Smooth muscle cell (in vitro differentiated cells): ENCODE data around the gene ATP1B1. TPM values are rescaled to one million over a fixed set of nuclear protein-coding genes. Genes with fewer than 3 reads are reported as not detected.

Source experiments
- DNase-seq: peaks from one replicate; lab custom pipeline; 2025; ENCODE audit not compliant: unreplicated experiment; lab: John Stamatoyannopoulos, UW
- H2AFZ ChIP-seq: fragments of 200-600 bp; sonication (generic); 2 replicates; pipeline ENCODE4 v1.6.0; 2016; ENCODE audit warnings: antibody characterized with exemption, low read depth, mild to moderate bottlenecking
- H3F3A ChIP-seq: fragments of 200-600 bp; sonication (generic); 2 replicates; pipeline ENCODE4 v1.6.0; 2017; ENCODE audit warnings: antibody characterized with exemption, low read depth
- H3K27ac ChIP-seq: fragments of 200-600 bp; sonication (generic); 2 replicates; pipeline ENCODE4 v1.5.1; 2016; ENCODE audit warnings: low read depth, mild to moderate bottlenecking
- H3K27me3 ChIP-seq: fragments of 200-600 bp; sonication (generic); 2 replicates; pipeline ENCODE4 v1.6.1; 2016; ENCODE audit warnings: low read depth, mild to moderate bottlenecking
- H3K36me3 ChIP-seq: fragments of 200-600 bp; sonication (generic); 2 replicates; pipeline ENCODE4 v1.5.1; 2016; ENCODE audit warnings: low read depth
- H3K4me1 ChIP-seq: fragments of 200-600 bp; sonication (generic); 2 replicates; pipeline ENCODE4 v1.5.1; 2016; ENCODE audit warnings: low read depth
- H3K4me2 ChIP-seq: fragments of 200-600 bp; sonication (generic); 2 replicates; pipeline ENCODE4 v1.6.0; 2016; ENCODE audit warnings: mild to moderate bottlenecking
- H3K4me3 ChIP-seq: fragments of 200-600 bp; sonication (generic); 2 replicates; pipeline ENCODE4 v1.5.1; 2016; ENCODE audit warnings: mild to moderate bottlenecking
- H3K79me2 ChIP-seq: fragments of 200-600 bp; sonication (generic); 2 replicates; pipeline ENCODE4 v1.6.0; 2016; ENCODE audit warnings: low read depth, mild to moderate bottlenecking
- H3K9ac ChIP-seq: fragments of 200-600 bp; sonication (generic); 2 replicates; pipeline ENCODE4 v1.6.0; 2016; ENCODE audit warnings: low read depth
- H3K9me3 ChIP-seq: fragments of 200-600 bp; sonication (generic); replicated peaks from 2 replicates; pipeline ENCODE4 v1.5.1; 2016; ENCODE audit warnings: low read depth
- H4K20me1 ChIP-seq: fragments of 200-600 bp; sonication (generic); 2 replicates; pipeline ENCODE4 v1.6.0; 2016; ENCODE audit warnings: low read depth
- WGBS: methylation state at CpG from one replicate; pipeline ENCODE4 v1.1.7; 2016; ENCODE audit warnings: low lambda C conversion rate; 5-methylcytosine and 5-hydroxymethylcytosine counted together
- polyA plus RNA-seq: library from polyadenylated mRNA; unstranded; fragments of >200 nt; fragmentation: Nextera tagmentation; extraction: Ambion mirVana; gene quantifications from 2 replicates; pipeline ENCODE4 v1.2.1, GENCODE V29; 2016
- total RNA-seq: library from RNA; depleted of rRNA; stranded (reverse); fragments of >200 nt; gene quantifications from 2 replicates; pipeline ENCODE4 v1.2.3, GENCODE V29; 2014
- TF ChIP-seq, protein P1 (sequence below): fragments of 200-600 bp; sonication (generic); IDR thresholded peaks from 2 replicates; pipeline ENCODE4 v1.5.1; 2017; ENCODE audit warnings: borderline replicate concordance, mild to moderate bottlenecking, antibody characterized with exemption; ENCODE audit not compliant: insufficient read depth, poor library complexity, severe bottlenecking

ATP1B1 gene
- total and polyA plus RNA-seq, 2 experiments from 2014 or later = 144 to 347 TPM

DNA sequence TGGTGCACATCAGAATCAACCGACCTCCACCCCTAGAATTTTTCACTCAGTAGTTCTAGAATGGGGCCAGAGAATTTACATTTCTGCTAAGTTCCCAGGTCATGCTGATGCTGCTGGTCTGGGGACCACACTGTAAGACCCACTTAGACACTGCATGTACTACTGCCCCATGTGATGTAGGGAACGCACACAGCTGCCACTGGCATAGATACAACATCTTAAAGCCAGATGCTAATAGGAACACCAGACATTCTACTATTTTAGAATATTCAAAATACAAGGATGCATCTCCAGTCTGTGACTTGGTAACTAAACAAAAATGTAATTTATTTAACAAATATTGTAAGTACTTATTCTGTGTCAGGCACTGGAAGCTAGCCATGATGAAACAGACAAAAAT lies 14.1 kb upstream of the ATP1B1 start:
- TF ChIP-seq, protein P1, sequence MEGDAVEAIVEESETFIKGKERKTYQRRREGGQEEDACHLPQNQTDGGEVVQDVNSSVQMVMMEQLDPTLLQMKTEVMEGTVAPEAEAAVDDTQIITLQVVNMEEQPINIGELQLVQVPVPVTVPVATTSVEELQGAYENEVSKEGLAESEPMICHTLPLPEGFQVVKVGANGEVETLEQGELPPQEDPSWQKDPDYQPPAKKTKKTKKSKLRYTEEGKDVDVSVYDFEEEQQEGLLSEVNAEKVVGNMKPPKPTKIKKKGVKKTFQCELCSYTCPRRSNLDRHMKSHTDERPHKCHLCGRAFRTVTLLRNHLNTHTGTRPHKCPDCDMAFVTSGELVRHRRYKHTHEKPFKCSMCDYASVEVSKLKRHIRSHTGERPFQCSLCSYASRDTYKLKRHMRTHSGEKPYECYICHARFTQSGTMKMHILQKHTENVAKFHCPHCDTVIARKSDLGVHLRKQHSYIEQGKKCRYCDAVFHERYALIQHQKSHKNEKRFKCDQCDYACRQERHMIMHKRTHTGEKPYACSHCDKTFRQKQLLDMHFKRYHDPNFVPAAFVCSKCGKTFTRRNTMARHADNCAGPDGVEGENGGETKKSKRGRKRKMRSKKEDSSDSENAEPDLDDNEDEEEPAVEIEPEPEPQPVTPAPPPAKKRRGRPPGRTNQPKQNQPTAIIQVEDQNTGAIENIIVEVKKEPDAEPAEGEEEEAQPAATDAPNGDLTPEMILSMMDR = no peak
- no peaks in the 10 kb centered on the region for H3F3A ChIP-seq
- no peak overlapping the region for H3K9ac ChIP-seq
- H2AFZ ChIP-seq = no peak overlapping the region
- no peak for DNase-seq
- H3K4me2 ChIP-seq = no peak overlapping the region
- H3K27ac ChIP-seq = no peak overlapping the region
- H3K36me3 ChIP-seq = no peaks in the 10 kb centered on the region
- no peaks in the 10 kb centered on the region for H3K4me1 ChIP-seq
- H4K20me1 ChIP-seq = no peaks in the 10 kb centered on the region
- no peaks in the 10 kb centered on the region for H3K27me3 ChIP-seq
- H3K79me2 ChIP-seq = no peaks in the 10 kb centered on the region
- WGBS = 94% methylated on average over 2 of the region's 2 CpGs
- H3K4me3 ChIP-seq = no peak overlapping the region
- no peaks in the 10 kb centered on the region for H3K9me3 ChIP-seq

DNA sequence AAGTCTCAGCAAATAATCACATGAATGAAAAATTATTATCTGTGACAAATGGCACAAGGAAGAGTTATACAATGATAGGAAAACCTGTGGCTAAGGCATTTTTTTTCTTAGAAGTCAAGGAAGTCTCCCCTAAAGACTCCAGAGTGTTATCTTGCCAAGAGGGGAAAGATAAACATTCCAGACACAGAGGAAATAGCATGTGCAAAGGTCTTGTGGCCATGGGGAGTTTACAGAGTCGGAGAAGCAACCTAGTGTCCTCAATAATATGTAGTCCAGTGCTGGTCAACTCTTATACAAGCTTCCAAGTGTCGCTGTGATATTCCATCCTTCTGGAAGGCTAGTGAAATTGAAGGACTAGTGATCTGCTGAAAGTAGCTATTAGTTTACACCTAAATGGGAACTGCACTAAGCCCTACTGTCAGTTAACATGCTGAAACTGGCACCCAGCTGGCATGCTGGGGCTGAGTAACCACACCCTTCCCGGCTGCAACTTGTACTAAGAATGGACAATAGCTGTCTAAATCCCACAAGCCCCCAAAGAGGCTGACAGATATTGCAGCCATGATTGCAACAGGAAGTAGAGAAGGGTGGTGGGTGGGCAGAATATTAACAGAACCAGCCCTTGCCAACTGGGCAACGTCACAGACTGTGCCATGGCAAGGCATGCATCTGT lies 11.5 kb upstream of the ATP1B1 start:
- TF ChIP-seq, protein P1 = no peak
- Histone ChIP-seq H3K27me3 (no peaks in the 10 kb centered on the region), H3K79me2 (no peaks in the 10 kb centered on the region), H3K4me1 (no peaks in the 10 kb centered on the region), H3K4me2 (no peak overlapping the region), H2AFZ (no peak overlapping the region), H3K9me3 (no peaks in the 10 kb centered on the region), H3K4me3 (no peak overlapping the region), H3K9ac (no peak overlapping the region), H3K27ac (no peak overlapping the region), H3F3A (no peaks in the 10 kb centered on the region), H3K36me3 (no peaks in the 10 kb centered on the region), H4K20me1 (no peaks in the 10 kb centered on the region)
- WGBS = 87% methylated on average over 4 of the region's 4 CpGs
- DNase-seq = no peak

DNA sequence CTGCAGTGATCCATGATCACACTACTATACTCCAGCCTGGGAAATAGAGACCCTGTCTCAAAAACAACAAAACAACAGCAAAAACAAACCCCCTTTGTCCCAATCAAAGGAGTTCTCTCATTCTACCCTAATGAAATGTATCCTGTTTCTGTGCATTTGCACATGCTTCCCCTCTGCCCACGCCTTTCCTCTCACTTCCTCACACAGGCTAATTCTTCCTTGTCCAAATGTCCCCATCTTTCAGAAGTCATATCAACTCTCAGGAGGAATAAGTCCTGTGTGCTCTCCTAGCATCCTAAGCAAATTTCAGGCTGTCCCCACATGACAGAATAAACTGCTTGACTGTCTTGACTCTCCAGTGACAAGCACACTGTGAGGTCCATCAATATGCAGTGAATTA lies 8.1 kb upstream of the ATP1B1 start:
- H2AFZ ChIP-seq = no peak overlapping the region
- H3K27me3 ChIP-seq = no peaks in the 10 kb centered on the region
- H4K20me1 ChIP-seq = no peaks in the 10 kb centered on the region
- no peak overlapping the region for H3K27ac ChIP-seq
- no peaks in the 10 kb centered on the region for H3K9me3 ChIP-seq
- no peaks in the 10 kb centered on the region for H3F3A ChIP-seq
- H3K4me3 ChIP-seq = no peak overlapping the region
- H3K36me3 ChIP-seq = no peaks in the 10 kb centered on the region
- no peak overlapping the region for H3K9ac ChIP-seq
- DNase-seq = no peak
- no peak overlapping the region for H3K4me2 ChIP-seq
- TF ChIP-seq, protein P1 = no peak
- H3K4me1 ChIP-seq = peaks cover 12% of the 10 kb centered on the region
- no peaks in the 10 kb centered on the region for H3K79me2 ChIP-seq
- WGBS = 95% methylated on average over 1 of the region's 1 CpG

DNA sequence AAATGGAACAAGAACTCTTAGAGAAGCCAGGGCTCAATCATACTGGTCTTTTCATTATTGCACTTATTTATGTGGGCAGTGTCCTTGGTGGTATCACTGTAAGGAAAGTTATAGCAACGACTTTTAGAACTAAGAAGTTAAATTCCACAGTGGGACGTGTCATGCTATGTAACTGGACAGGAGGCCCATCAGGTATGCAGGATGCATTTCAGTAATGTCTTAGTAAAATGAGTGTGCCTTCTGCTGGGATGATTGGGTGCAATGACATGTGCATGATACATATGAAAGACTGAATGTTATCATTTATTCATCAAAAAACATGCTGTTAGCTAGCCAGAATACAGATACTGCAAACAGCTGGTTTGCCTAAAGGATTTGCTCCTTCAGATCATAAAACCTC lies 6.9 kb upstream of the ATP1B1 start:
- H3K4me3 ChIP-seq = no peak overlapping the region
- no peaks in the 10 kb centered on the region for H3K27me3 ChIP-seq
- peaks cover 12% of the 10 kb centered on the region for H3K4me1 ChIP-seq
- WGBS = 50% methylated on average over 2 of the region's 2 CpGs
- H2AFZ ChIP-seq = no peak overlapping the region
- no peaks in the 10 kb centered on the region for H4K20me1 ChIP-seq
- no peak overlapping the region for H3K27ac ChIP-seq
- H3K4me2 ChIP-seq = no peak overlapping the region
- no peaks in the 10 kb centered on the region for H3F3A ChIP-seq
- no peaks in the 10 kb centered on the region for H3K79me2 ChIP-seq
- H3K36me3 ChIP-seq = no peaks in the 10 kb centered on the region
- no peak for DNase-seq
- no peak overlapping the region for H3K9ac ChIP-seq
- TF ChIP-seq, protein P1 = no peak
- H3K9me3 ChIP-seq = no peaks in the 10 kb centered on the region
